ENCODE results near the gene TTC23L.

The TTC23L gene

DNA sequence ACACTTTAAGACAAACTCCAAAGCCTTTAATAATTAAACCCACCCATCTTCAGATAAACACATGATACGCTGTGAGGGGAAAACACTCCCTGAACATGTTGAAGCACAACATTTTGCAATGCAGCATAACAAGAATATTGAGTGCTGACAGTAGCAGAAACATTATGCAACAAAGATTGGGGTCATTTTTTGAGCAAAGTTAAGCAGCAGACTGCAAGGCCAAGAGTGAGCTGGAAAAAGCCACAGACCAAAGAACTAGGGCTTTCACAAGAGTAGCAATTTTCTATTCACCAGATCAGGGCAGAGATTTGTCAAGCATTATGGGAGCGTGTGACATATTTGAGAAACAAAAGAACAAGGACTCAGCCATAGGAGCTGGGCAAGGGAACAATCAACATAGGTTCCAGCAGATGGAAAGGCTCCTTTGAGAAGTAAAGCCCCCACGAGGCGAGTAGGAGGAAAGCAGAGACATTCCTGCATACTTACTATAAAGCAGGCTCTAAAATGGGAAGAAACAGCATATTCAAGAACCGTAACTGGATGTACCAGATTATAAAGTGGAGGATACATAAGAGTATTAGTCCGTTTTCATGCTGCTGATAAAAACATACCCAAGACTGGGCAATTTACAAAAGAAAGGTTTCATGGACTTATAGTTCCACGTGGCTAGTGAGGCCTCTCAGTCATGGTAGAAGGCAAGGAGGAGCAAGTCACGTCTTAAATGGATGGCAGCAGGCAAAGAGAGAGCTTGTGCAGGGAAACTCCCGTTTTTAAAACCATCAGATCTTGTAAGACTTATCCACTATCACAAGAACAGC, 4.8 kb upstream of the TTC23L start:
- peak; percentile 58 for DNase-seq (ENCODE audit: low read depth)
- TF ChIP-seq, protein P1, sequence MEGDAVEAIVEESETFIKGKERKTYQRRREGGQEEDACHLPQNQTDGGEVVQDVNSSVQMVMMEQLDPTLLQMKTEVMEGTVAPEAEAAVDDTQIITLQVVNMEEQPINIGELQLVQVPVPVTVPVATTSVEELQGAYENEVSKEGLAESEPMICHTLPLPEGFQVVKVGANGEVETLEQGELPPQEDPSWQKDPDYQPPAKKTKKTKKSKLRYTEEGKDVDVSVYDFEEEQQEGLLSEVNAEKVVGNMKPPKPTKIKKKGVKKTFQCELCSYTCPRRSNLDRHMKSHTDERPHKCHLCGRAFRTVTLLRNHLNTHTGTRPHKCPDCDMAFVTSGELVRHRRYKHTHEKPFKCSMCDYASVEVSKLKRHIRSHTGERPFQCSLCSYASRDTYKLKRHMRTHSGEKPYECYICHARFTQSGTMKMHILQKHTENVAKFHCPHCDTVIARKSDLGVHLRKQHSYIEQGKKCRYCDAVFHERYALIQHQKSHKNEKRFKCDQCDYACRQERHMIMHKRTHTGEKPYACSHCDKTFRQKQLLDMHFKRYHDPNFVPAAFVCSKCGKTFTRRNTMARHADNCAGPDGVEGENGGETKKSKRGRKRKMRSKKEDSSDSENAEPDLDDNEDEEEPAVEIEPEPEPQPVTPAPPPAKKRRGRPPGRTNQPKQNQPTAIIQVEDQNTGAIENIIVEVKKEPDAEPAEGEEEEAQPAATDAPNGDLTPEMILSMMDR (IDR thresholded peaks at IDR 0.05; ENCODE audit: low read length, missing control alignments): peak; percentile 10
- H3K4me3 ChIP-seq (replicated peaks; ENCODE audit: low read depth, low read length): no peak overlapping the region

DNA sequence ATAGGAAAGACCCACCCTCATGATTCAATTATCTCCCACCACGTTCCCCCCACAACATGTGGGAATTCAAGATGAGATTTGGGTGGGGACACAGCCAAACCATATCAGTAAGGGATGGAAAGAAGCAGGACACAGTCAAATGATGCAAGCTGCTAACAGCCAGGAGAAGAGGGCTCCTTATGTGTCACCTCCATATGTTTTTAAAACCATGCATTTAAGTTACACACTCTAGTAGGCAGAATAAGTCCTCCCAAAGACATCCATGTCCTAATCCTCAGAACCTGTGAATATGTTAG, 4.2 kb upstream of the TTC23L start:
- TF ChIP-seq, protein P1 (IDR thresholded peaks at IDR 0.05; ENCODE audit: low read length, missing control alignments): no peak
- H3K4me3 ChIP-seq (replicated peaks; ENCODE audit: low read depth, low read length): no peak overlapping the region
- no peak for DNase-seq (ENCODE audit: low read depth)

DNA sequence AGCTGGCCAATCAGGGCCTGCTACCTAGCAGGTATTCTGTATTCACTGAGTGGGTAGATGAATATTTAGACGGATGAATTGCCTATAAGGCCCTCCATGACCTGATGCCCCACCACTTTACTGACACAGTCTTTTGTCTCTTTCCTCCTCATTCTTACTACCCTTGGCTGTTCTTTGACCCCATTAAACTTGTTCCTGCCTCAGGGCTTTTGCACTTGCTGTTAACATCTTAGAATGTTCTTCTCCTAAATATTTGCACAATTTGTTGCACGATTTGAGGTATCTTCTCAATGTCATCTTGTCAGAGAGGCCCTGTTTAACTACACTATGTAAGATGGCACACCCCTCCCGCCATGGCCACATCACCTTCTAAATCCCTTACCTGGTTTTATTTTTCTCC, 3.3 kb upstream of the TTC23L start:
- H3K4me3 ChIP-seq (replicated peaks; ENCODE audit: low read depth, low read length): no peak overlapping the region
- DNase-seq (ENCODE audit: low read depth): no peak
- TF ChIP-seq, protein P1 (IDR thresholded peaks at IDR 0.05; ENCODE audit: low read length, missing control alignments): no peak

DNA sequence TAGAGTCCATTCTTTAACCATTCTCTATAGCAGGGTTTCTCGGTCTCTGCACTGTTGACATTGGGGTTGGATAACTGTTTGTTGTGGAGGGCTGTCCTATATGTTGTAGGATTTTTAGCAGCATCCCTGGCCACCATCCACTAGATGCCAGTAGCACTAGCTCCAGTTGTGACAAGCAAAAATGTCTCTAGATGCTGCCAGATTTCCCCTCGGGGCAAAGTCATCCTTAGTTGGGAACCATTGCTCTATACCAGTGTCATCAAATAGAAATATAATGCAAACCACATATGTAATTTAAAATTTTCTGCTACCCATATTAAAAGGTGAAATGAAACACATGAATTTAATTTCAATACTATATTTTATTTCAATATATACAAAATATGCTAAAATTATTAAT, 2.9 kb downstream of the TTC23L start:
- TF ChIP-seq, protein P1 (IDR thresholded peaks at IDR 0.05; ENCODE audit: low read length, missing control alignments): no peak
- DNase-seq (ENCODE audit: low read depth): no peak
- no peak overlapping the region for H3K4me3 ChIP-seq (replicated peaks; ENCODE audit: low read depth, low read length)

DNA sequence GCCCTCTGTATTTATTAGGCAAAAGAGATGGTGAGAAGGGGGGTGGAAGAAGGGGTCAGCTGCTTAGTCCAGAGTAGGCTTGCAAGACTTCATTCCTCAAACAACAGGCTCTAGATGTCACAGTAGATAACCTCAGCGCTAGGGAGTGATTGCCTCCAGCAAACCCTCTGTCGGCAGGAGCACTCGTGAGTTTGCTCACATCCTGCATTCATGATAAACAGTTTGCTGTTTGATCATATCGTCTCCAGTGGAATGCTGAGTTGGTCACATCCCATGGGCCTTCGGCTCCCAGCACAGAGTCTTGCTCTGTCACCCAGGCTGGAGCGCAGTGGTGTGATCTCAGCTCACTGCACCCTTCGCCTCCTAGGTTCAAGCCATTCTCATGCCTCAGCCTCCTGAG, 3.6 kb downstream of the TTC23L start:
- no peak for DNase-seq (ENCODE audit: low read depth)
- H3K4me3 ChIP-seq (replicated peaks; ENCODE audit: low read depth, low read length): no peak overlapping the region
- TF ChIP-seq, protein P1 (IDR thresholded peaks at IDR 0.05; ENCODE audit: low read length, missing control alignments): no peak

DNA sequence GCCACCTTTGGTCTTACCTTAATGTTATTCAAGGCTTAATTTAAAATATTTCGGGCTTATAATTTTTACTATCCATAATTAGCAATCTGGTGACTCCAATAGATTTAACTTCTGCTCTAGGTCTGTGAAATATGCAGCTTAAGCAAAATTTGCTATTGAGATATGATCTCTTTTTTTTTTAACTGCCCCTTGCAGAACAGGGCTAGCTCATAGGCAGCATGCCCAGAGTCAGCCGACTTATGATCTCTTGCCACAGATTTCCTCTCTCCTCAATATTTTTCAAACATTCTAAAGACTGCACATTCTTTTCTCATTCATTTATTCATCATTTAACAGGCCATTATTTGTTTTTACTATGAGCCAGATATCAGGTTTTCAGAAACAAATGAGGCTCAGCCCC, 4.5 kb downstream of the TTC23L start:
- TF ChIP-seq, protein P1 (IDR thresholded peaks at IDR 0.05; ENCODE audit: low read length, missing control alignments): no peak
- H3K4me3 ChIP-seq (replicated peaks; ENCODE audit: low read depth, low read length): no peak overlapping the region
- no peak for DNase-seq (ENCODE audit: low read depth)

DNA sequence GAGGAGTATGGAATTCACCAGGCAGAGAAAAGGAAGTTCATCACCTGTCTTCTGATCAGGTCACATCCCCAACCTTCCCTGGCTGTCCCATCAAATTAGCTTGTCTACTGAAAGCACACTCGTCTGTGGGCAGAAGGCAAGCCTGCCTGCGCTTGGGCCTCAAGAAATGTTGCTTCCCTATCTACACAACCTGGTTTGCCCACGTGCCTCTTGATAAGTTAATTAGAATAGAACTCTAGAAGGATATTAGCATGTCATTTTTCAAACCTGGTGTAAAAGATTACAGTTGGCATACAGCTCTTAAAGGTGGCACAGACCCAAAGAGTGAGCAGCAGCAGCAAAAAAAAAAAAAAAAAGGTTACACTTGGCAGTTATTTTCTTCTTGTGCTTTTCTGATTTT, 5.1 kb downstream of the TTC23L start:
- TF ChIP-seq, protein P1 (IDR thresholded peaks at IDR 0.05; ENCODE audit: low read length, missing control alignments): no peak
- DNase-seq (ENCODE audit: low read depth): no peak
- no peak overlapping the region for H3K4me3 ChIP-seq (replicated peaks; ENCODE audit: low read depth, low read length)
